ENCODE data around the gene ASB2. TPM values are rescaled to one million over a fixed set of nuclear protein-coding genes. Genes with fewer than 3 reads are reported as not detected.

Gene ASB2
- total and polyA plus RNA-seq, 2 of the 8 experiments (the other 6 are each of a cell fraction or from before 2014, with no cell fraction given) = 1.0 to 2.1 TPM

DNA sequence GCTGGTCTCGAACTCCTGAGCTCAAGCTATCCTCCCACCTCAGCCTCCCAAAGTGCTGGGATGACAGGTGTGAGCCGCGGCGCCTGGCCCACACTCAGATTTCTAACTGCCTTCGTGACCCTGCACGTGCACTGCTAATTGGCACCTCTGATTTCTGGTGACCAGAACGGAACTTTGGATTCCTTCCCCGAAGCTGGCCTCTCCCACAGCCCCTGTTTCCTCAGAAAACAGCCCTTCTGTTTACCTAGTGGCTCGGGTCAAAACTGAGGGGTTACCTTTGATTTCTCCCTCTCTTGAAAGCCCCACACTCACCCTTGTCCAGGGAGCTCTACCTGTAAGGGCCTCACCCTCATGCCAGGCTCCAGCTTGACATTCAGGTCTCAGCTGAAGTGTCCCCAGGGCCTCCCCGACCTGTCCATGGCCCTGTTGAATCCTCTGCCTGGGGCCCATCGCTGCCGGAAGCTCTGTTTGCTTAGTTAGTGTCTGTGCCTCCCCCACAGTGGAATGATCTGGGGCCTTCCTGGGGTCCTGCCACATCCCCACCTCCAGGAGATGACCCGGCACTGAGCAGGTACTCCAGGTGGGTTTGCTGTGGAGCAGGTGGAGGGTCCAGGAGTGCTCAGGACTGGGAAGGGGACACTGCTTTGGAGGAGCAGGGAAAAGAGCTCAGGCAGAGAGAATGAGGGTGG is 73.6 kb downstream of the ASB2 start:
- Histone ChIP-seq H3K4me3 (ENCODE audit: extremely low read depth in 1 of 4, insufficient read depth in 2 of 4, low read depth in 3 of 4, low read length in 4 of 4) (no peak overlapping the region), H3K79me1 (ENCODE audit: low read depth, low read length) (no peaks in the 10 kb centered on the region), H3K36me3 (ENCODE audit: control insufficient read depth in 2 of 4, insufficient read depth in 4 of 4, low read length in 3 of 4) (no peaks in the 10 kb centered on the region), H2AK5ac (ENCODE audit: low read depth, low read length) (no peak overlapping the region), H4K91ac (replicated peaks; ENCODE audit: insufficient read length, low read length) (no peak overlapping the region), H3K56ac (replicated peaks; ENCODE audit: insufficient read length, low read depth, low read length) (no peak overlapping the region), H3K79me2 (ENCODE audit: control insufficient read depth in 1 of 2, insufficient read depth in 2 of 2, low read length in 2 of 2) (no peaks in the 10 kb centered on the region), H2AFZ (ENCODE audit: low read length) (peak overlapping the region; percentile 84; the same call in 1 of the 2 replicates), H2BK12ac (ENCODE audit: low read depth, low read length) (no peak overlapping the region), H4K8ac (ENCODE audit: extremely low read depth, insufficient read depth, low read length) (no peak overlapping the region), H3K14ac (ENCODE audit: insufficient read length) (no peak overlapping the region), H3K9me3 (ENCODE audit: insufficient read depth in 2 of 2, low read depth in 1 of 2, low read length in 1 of 2) (no peaks in the 10 kb centered on the region), H4K5ac (ENCODE audit: insufficient read length, low read depth, low read length) (no peak overlapping the region), H2BK5ac (ENCODE audit: low read depth, low read length) (no peak overlapping the region), H2BK20ac (ENCODE audit: low read length) (no peak overlapping the region), H3K18ac (ENCODE audit: extremely low read depth, low read length) (no peak overlapping the region), H3K23ac (ENCODE audit: insufficient read length) (no peak overlapping the region), H3K27ac (ENCODE audit: low read depth, low read length) (no peak overlapping the region), H3K9ac (replicated peaks in 1 of 4; ENCODE audit: extremely low read depth in 1 of 4, low read depth in 3 of 4, low read length in 3 of 4) (no peak overlapping the region), H2BK120ac (replicated peaks; ENCODE audit: low read depth, low read length) (no peak overlapping the region), H3K27me3 (replicated peaks in 1 of 4; ENCODE audit: control insufficient read depth in 3 of 4, extremely low read depth in 1 of 4, insufficient read depth in 3 of 4, low read length in 3 of 4) (no peaks in the 10 kb centered on the region; a peak in 1 of 7 replicates), H3K4me2 (ENCODE audit: insufficient read depth in 1 of 2, low read depth in 2 of 2, low read length in 2 of 2) (no peak overlapping the region), H3K4me1 (replicated peaks in 1 of 4; ENCODE audit: control insufficient read depth in 3 of 4, insufficient read depth in 4 of 4, low read length in 3 of 4) (peaks cover 0 to 7% (median 3%) of the 10 kb centered on the region in 4 experiments; a peak in 4 of 7 replicates), H3K23me2 (ENCODE audit: low read depth, low read length) (no peaks in the 10 kb centered on the region; the same call in 1 of the 2 replicates), H2BK15ac (ENCODE audit: low read length) (no peak overlapping the region), H4K20me1 (replicated peaks in 1 of 2; ENCODE audit: control insufficient read depth in 1 of 2, insufficient read depth in 2 of 2, low read length in 2 of 2) (no peaks in the 10 kb centered on the region), H3K4ac (replicated peaks; ENCODE audit: insufficient read length, low read depth, low read length) (no peak overlapping the region)
- 89% methylated on average over 13 of the region's 13 CpGs; no CpG with 5 or more reads in 1 of the 2 experiments for WGBS, 2 experiments (ENCODE audit: extremely low coverage in 1 of 2, insufficient coverage in 1 of 2, insufficient read length in 1 of 2, insufficient replicate concordance in 2 of 2, low coverage in 1 of 2, low lambda C conversion rate in 2 of 2, missing lambda C conversion rate in 1 of 2)
- ChIA-PET CTCF (ENCODE audit: partially characterized antibody) (interaction anchor here (0.6 to 12.9 kb wide), 49 partner anchors 8 to 1155 kb away, joined by 3 to 149 read pairs (median 4); partner anchors contain the start of genes LGMN and PRIMA1), POLR2A (ENCODE audit: partially characterized antibody) (interaction anchor here (1.5 kb wide), 1 partner anchor 248 kb away, joined by 5 read pairs; no protein-coding TSS in a partner anchor)
- DNase-seq (ENCODE audit: low read depth in 1 of 2, low spot score in 2 of 2) = no peak
- no peak for FAIRE-seq
- TF ChIP-seq CBX5 (IDR thresholded peaks at IDR 0.05; ENCODE audit: low read depth, low read length) (no peak), SP1 (IDR thresholded peaks at IDR 0.05; ENCODE audit: low read depth, low read length) (no peak), ASH2L (IDR thresholded peaks at IDR 0.05; ENCODE audit: low read length) (no peak), ZNF274 (IDR thresholded peaks at IDR 0.05; ENCODE audit: borderline replicate concordance, extremely low read depth, low read length) (no peak), HDAC6 (IDR thresholded peaks at IDR 0.05; ENCODE audit: low read depth, low read length) (no peak), RBBP5 (IDR thresholded peaks at IDR 0.05; ENCODE audit: borderline replicate concordance, low read depth, low read length) (no peak)
- TF ChIP-seq, protein P1, sequence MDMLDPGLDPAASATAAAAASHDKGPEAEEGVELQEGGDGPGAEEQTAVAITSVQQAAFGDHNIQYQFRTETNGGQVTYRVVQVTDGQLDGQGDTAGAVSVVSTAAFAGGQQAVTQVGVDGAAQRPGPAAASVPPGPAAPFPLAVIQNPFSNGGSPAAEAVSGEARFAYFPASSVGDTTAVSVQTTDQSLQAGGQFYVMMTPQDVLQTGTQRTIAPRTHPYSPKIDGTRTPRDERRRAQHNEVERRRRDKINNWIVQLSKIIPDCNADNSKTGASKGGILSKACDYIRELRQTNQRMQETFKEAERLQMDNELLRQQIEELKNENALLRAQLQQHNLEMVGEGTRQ (IDR thresholded peaks at IDR 0.05; ENCODE audit: low read length) = no peak
- TF ChIP-seq, protein P2, sequence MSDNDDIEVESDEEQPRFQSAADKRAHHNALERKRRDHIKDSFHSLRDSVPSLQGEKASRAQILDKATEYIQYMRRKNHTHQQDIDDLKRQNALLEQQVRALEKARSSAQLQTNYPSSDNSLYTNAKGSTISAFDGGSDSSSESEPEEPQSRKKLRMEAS (IDR thresholded peaks at IDR 0.05) = no peak
- TF ChIP-seq, protein P3, sequence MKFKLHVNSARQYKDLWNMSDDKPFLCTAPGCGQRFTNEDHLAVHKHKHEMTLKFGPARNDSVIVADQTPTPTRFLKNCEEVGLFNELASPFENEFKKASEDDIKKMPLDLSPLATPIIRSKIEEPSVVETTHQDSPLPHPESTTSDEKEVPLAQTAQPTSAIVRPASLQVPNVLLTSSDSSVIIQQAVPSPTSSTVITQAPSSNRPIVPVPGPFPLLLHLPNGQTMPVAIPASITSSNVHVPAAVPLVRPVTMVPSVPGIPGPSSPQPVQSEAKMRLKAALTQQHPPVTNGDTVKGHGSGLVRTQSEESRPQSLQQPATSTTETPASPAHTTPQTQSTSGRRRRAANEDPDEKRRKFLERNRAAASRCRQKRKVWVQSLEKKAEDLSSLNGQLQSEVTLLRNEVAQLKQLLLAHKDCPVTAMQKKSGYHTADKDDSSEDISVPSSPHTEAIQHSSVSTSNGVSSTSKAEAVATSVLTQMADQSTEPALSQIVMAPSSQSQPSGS (IDR thresholded peaks at IDR 0.05; ENCODE audit: low read length) = no peak
